ENCODE measurements around the gene HABP2. TPM values are rescaled to one million over a fixed set of nuclear protein-coding genes. Genes with fewer than 3 reads are reported as not detected.

HABP2 gene
- total RNA-seq, 1 experiment from 2014 or later = 0.59 TPM

DNA sequence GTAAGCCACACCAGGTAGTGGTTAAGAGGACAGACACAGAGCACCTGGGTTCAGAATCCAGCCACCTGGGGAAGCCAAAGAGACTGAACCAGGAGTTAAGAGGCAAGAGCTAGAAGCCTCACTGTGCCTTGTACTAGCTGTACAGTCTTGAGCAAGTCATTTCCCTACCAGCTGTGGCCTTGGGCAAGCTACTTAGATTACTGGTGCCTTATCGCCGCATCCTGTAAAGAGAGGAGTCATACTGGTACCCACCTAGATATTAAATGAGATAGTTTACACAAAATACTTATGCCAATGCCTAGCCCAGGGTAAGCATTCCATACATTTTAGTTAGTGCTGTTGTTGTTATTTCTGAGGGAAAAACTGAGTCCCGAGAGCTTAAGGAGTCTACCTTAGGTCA, 47.7 kb downstream of the HABP2 start:
- no peak for DNase-seq
- Mint-ChIP-seq H3K9me3 (ENCODE audit: low read depth, unreplicated experiment) (no peaks in the 10 kb centered on the region), H3K4me1 (ENCODE audit: low read depth, unreplicated experiment) (no peaks in the 10 kb centered on the region), H3K27ac (ENCODE audit: unreplicated experiment) (no peak overlapping the region), H3K36me3 (ENCODE audit: insufficient read depth, unreplicated experiment) (no peaks in the 10 kb centered on the region), H3K27me3 (ENCODE audit: unreplicated experiment) (peaks cover 65% of the 10 kb centered on the region), H3K4me3 (ENCODE audit: low read depth, unreplicated experiment) (no peak overlapping the region)
- TF ChIP-seq, protein P1, sequence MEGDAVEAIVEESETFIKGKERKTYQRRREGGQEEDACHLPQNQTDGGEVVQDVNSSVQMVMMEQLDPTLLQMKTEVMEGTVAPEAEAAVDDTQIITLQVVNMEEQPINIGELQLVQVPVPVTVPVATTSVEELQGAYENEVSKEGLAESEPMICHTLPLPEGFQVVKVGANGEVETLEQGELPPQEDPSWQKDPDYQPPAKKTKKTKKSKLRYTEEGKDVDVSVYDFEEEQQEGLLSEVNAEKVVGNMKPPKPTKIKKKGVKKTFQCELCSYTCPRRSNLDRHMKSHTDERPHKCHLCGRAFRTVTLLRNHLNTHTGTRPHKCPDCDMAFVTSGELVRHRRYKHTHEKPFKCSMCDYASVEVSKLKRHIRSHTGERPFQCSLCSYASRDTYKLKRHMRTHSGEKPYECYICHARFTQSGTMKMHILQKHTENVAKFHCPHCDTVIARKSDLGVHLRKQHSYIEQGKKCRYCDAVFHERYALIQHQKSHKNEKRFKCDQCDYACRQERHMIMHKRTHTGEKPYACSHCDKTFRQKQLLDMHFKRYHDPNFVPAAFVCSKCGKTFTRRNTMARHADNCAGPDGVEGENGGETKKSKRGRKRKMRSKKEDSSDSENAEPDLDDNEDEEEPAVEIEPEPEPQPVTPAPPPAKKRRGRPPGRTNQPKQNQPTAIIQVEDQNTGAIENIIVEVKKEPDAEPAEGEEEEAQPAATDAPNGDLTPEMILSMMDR (IDR thresholded peaks at IDR 0.05; ENCODE audit: unreplicated experiment) = no peak
- no TSS peak for BruUV-seq (replicated peaks)
- CTCF ChIA-PET = no interaction called here
- intact Hi-C loops (cut with micrococcal nuclease; ENCODE audit: unreplicated experiment) = no loop called here

DNA sequence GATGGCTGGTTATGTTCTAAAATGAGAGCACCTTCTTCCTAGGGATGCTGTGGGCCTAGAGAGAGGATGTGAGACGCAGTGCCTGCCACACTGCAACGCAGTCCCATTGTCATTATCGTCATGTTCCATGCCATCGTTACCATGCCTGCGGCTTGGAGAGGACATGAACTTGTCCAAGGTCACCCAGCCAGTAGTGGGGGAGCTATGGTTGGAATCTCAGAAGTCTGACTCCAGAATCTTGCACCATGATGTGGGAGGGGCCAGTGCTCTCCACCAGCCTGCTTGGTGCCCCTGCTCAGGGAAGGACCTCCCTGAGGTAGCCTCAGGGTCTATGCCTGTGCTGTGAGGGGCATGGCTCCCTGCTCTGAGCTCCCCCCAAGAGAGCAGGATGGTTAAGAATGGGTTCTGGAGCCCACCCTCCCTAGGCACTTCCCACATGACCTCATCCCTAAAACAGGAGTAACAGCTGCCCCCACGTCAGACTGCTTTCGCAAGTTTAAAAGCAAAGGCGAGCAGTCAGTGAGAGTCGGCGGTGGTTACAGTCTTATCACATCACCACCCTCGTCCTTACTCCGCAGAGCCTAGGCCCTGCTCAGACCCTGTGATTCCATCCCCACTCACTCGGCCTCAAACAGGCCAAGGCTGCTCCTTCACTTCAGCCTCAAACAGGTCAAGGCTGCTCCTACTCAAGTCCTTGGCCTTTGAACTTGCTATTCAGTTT, 50.4 kb downstream of the HABP2 start:
- H3K27me3 Mint-ChIP-seq (ENCODE audit: unreplicated experiment) = peaks cover 50% of the 10 kb centered on the region
- no peaks in the 10 kb centered on the region for H3K36me3 Mint-ChIP-seq (ENCODE audit: insufficient read depth, unreplicated experiment)
- CTCF ChIA-PET = no interaction called here
- no peaks in the 10 kb centered on the region for H3K4me1 Mint-ChIP-seq (ENCODE audit: low read depth, unreplicated experiment)
- H3K4me3 Mint-ChIP-seq (ENCODE audit: low read depth, unreplicated experiment) = no peak overlapping the region
- BruUV-seq (replicated peaks) = no TSS peak
- H3K9me3 Mint-ChIP-seq (ENCODE audit: low read depth, unreplicated experiment) = no peaks in the 10 kb centered on the region
- no peak overlapping the region for H3K27ac Mint-ChIP-seq (ENCODE audit: unreplicated experiment)
- DNase-seq = no peak
- intact Hi-C loops (cut with micrococcal nuclease; ENCODE audit: unreplicated experiment) = no loop called here
- TF ChIP-seq, protein P1 (IDR thresholded peaks at IDR 0.05; ENCODE audit: unreplicated experiment) = no peak

DNA sequence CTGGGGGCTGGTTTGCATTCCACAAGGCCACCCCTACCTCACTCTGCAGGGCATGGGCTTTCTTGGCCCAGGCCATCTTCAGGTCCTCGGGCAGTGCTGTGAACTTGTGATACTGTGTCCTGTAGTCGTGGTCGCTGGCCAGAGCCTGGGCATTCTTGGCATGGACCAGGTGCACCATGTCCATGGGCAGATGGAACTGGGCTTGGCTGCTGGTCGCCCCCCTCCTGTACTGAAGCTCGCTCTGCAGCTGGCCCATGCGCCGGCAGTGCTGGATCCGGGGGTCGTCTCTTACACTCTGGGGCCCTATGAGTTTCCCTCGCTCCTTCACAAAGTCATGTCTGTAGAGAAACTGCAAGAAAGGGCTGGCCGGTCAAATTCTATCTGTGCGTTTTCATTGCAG, 51.7 kb downstream of the HABP2 start:
- intact Hi-C loops (cut with micrococcal nuclease; ENCODE audit: unreplicated experiment) = no loop called here
- Mint-ChIP-seq H3K27me3 (ENCODE audit: unreplicated experiment) (peaks cover 46% of the 10 kb centered on the region), H3K4me1 (ENCODE audit: low read depth, unreplicated experiment) (no peaks in the 10 kb centered on the region), H3K27ac (ENCODE audit: unreplicated experiment) (no peak overlapping the region), H3K4me3 (ENCODE audit: low read depth, unreplicated experiment) (no peak overlapping the region), H3K9me3 (ENCODE audit: low read depth, unreplicated experiment) (no peaks in the 10 kb centered on the region), H3K36me3 (ENCODE audit: insufficient read depth, unreplicated experiment) (no peaks in the 10 kb centered on the region)
- CTCF ChIA-PET = no interaction called here
- no peak for DNase-seq
- TF ChIP-seq, protein P1 (IDR thresholded peaks at IDR 0.05; ENCODE audit: unreplicated experiment) = no peak
- BruUV-seq (replicated peaks) = no TSS peak

DNA sequence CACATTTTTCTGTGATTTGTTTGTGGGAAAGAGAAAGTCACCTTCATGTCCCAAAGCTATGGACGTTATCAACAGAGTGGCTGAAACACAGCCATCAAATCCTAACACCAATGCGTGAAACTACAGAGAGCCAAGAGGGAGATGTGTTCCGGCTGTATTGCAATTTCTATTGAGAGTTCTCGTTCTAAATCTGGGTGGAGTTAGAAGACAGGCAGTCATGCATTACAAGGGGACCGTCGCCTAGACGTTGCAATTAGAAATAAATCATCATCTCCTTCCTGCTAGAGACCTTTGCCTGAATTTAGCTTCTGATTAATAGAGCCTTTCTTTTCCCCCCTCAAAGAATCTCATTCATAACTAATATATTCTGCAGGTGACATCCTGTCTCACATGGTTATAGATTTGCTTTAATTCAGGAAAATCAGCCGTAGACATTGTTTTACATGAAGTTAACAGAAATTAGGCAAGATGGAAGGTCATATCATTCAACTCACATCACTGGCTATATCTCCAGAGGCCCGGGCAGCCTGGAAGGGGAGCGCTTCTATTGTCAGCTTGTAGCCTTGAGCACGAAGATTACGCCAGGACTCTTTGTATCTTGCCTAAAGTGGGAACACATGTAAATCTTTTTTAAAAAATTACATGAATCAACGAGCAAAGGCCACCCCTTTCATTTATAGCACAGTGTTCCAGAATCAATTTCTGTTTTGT, 52.6 kb downstream of the HABP2 start:
- intact Hi-C loops (cut with micrococcal nuclease; ENCODE audit: unreplicated experiment) = no loop called here
- Mint-ChIP-seq H3K9me3 (ENCODE audit: low read depth, unreplicated experiment) (no peaks in the 10 kb centered on the region), H3K4me3 (ENCODE audit: low read depth, unreplicated experiment) (no peak overlapping the region), H3K27ac (ENCODE audit: unreplicated experiment) (no peak overlapping the region), H3K36me3 (ENCODE audit: insufficient read depth, unreplicated experiment) (no peaks in the 10 kb centered on the region), H3K4me1 (ENCODE audit: low read depth, unreplicated experiment) (no peaks in the 10 kb centered on the region), H3K27me3 (ENCODE audit: unreplicated experiment) (peaks cover 39% of the 10 kb centered on the region)
- DNase-seq = no peak
- BruUV-seq (replicated peaks) = no TSS peak
- TF ChIP-seq, protein P1 (IDR thresholded peaks at IDR 0.05; ENCODE audit: unreplicated experiment) = no peak
- CTCF ChIA-PET = no interaction called here

All from Calu3 (cell line).